ENCODE data around the gene SLC35E3.
"Not testable (repeated sequence)": the region's sequence is repeated elsewhere in the genome, so short reads cannot be mapped to it uniquely, and the experiment has no call there.

- TF ChIP-seq CTCF, POLR2A, POLR2AphosphoS5 (IDR thresholded peaks at IDR 0.05): not testable (repeated sequence)
These were observed 73.5 kb downstream of the SLC35E3 start for GRCh38 chr12:68819481-68819880.

Measured in breast epithelium (tissue), 3 donors.